Effector memory CD8-positive, alpha-beta T cell (primary cell): ENCODE data around the gene MSX1.

Experiments
- ATAC-seq: fragments of 150-1000 bp; cut with Tn5 transposase; replicated peaks from 2 replicates; pipeline ENCODE4 v1.10.0; 2021; ENCODE audit warnings: mild to moderate bottlenecking, moderate library complexity
- DNase-seq, 3 experiments: peaks; one replicate each; pipeline ENCODE4 v3.0.0; 2021
- H3K27ac Mint-ChIP-seq, 2 donors: one replicate each; pipeline ENCODE4 v1.8.0; 2022; ENCODE audit warnings: mild to moderate bottlenecking in 2 of 2, mixed read lengths in 2 of 2, moderate library complexity in 2 of 2
- H3K27me3 Mint-ChIP-seq, 2 donors: one replicate each; pipeline ENCODE4 v1.8.0; 2022; ENCODE audit warnings: mixed read lengths in 2 of 2
- H3K36me3 Mint-ChIP-seq: one replicate; pipeline ENCODE4 v1.8.0; 2022; ENCODE audit warnings: mild to moderate bottlenecking, moderate library complexity, mixed read lengths; ENCODE audit not compliant: insufficient read depth
- H3K4me1 Mint-ChIP-seq, 2 donors: one replicate each; pipeline ENCODE4 v1.8.0; 2022; ENCODE audit warnings: low read depth in 2 of 2, mixed read lengths in 2 of 2
- H3K4me3 Mint-ChIP-seq, 2 donors: one replicate each; pipeline ENCODE4 v1.8.0; 2022; ENCODE audit warnings: mild to moderate bottlenecking in 2 of 2, mixed read lengths in 2 of 2, moderate library complexity in 2 of 2
- H3K9me3 Mint-ChIP-seq, 2 donors: one replicate each; pipeline ENCODE4 v1.8.0; 2022; ENCODE audit warnings: mixed read lengths in 2 of 2

MSX1 gene

GRCh38 chr4:4872314-4872903 lies 12.9 kb downstream of the MSX1 start:
- no peak overlapping the region for H3K4me3 Mint-ChIP-seq
- no peak for DNase-seq
- H3K36me3 Mint-ChIP-seq = peaks cover 2% of the 10 kb centered on the region
- ATAC-seq = no peak
- no peak overlapping the region for H3K27ac Mint-ChIP-seq
- no peaks in the 10 kb centered on the region for H3K9me3 Mint-ChIP-seq
- H3K4me1 Mint-ChIP-seq = peaks cover 7 to 8% of the 10 kb centered on the region in 2 donors
- H3K27me3 Mint-ChIP-seq = peaks cover 6 to 72% of the 10 kb centered on the region in 2 donors

- Mint-ChIP-seq H3K4me3 (no peak overlapping the region), H3K27ac (no peak overlapping the region), H3K36me3 (peaks cover 2% of the 10 kb centered on the region), H3K4me1 (peaks cover 7 to 8% of the 10 kb centered on the region in 2 donors), H3K9me3 (no peaks in the 10 kb centered on the region), H3K27me3 (peaks cover 14 to 75% of the 10 kb centered on the region in 2 donors)
- DNase-seq (no peak), ATAC-seq (no peak)
Measured at GRCh38 chr4:4873203-4873602, 13.7 kb downstream of the MSX1 start.

GRCh38 chr4:4874254-4874653 lies 14.8 kb downstream of the MSX1 start:
- Mint-ChIP-seq H3K36me3 (peaks cover 2% of the 10 kb centered on the region), H3K4me3 (no peak overlapping the region), H3K4me1 (peaks cover 7 to 8% of the 10 kb centered on the region in 2 donors), H3K9me3 (no peaks in the 10 kb centered on the region), H3K27ac (no peak overlapping the region), H3K27me3 (peaks cover 24 to 71% of the 10 kb centered on the region in 2 donors)
- no peak for ATAC-seq
- no peak for DNase-seq

GRCh38 chr4:4875147-4875546 lies 15.7 kb downstream of the MSX1 start:
- no peak overlapping the region for H3K4me3 Mint-ChIP-seq
- H3K36me3 Mint-ChIP-seq = peaks cover 2% of the 10 kb centered on the region
- no peaks in the 10 kb centered on the region for H3K9me3 Mint-ChIP-seq
- H3K27me3 Mint-ChIP-seq = peaks cover 27 to 62% of the 10 kb centered on the region in 2 donors
- ATAC-seq (no peak), DNase-seq (no peak)
- H3K27ac Mint-ChIP-seq = no peak overlapping the region
- H3K4me1 Mint-ChIP-seq = peaks cover 4% of the 10 kb centered on the region in 2 donors

GRCh38 chr4:4875611-4876010 lies 16.1 kb downstream of the MSX1 start:
- Mint-ChIP-seq H3K4me1 (peaks cover 4% of the 10 kb centered on the region in 2 donors), H3K36me3 (peaks cover 2% of the 10 kb centered on the region)

GRCh38 chr4:4876945-4877661 lies 17.6 kb downstream of the MSX1 start:
- peaks cover 2% of the 10 kb centered on the region for H3K36me3 Mint-ChIP-seq
- no peaks in the 10 kb centered on the region for H3K9me3 Mint-ChIP-seq
- H3K4me3 Mint-ChIP-seq = no peak overlapping the region
- H3K27me3 Mint-ChIP-seq = peaks cover 43 to 61% of the 10 kb centered on the region in 2 donors
- no peak overlapping the region for H3K27ac Mint-ChIP-seq
- no peaks in the 10 kb centered on the region for H3K4me1 Mint-ChIP-seq
- ATAC-seq (no peak), DNase-seq (no peak)

More at GRCh38 chr4:4875611-4876010, 16.1 kb downstream of the MSX1 start:
- Mint-ChIP-seq H3K27ac (no peak overlapping the region), H3K27me3 (peaks cover 29 to 59% of the 10 kb centered on the region in 2 donors), H3K9me3 (no peaks in the 10 kb centered on the region), H3K4me3 (no peak overlapping the region)
- DNase-seq (no peak), ATAC-seq (no peak)

- Mint-ChIP-seq H3K27me3 (peaks cover 41 to 54% of the 10 kb centered on the region in 2 donors), H3K9me3 (no peaks in the 10 kb centered on the region), H3K4me1 (no peaks in the 10 kb centered on the region), H3K27ac (no peak overlapping the region), H3K4me3 (no peak overlapping the region), H3K36me3 (no peaks in the 10 kb centered on the region)
- ATAC-seq (no peak), DNase-seq (no peak)
Measured at GRCh38 chr4:4880492-4880891, 21.0 kb downstream of the MSX1 start.

GRCh38 chr4:4881432-4881831 lies 22.0 kb downstream of the MSX1 start:
- Mint-ChIP-seq H3K4me3 (no peak overlapping the region), H3K9me3 (no peaks in the 10 kb centered on the region), H3K4me1 (no peaks in the 10 kb centered on the region), H3K27me3 (peaks cover 36 to 55% of the 10 kb centered on the region in 2 donors), H3K36me3 (no peaks in the 10 kb centered on the region), H3K27ac (no peak overlapping the region)
- ATAC-seq (no peak), DNase-seq (no peak)

GRCh38 chr4:4884611-4885010 lies 25.1 kb downstream of the MSX1 start:
- H3K27ac Mint-ChIP-seq = no peak overlapping the region
- ATAC-seq (no peak), DNase-seq (no peak)
- H3K4me3 Mint-ChIP-seq = no peak overlapping the region
- H3K9me3 Mint-ChIP-seq = no peaks in the 10 kb centered on the region
- H3K4me1 Mint-ChIP-seq = no peaks in the 10 kb centered on the region
- H3K27me3 Mint-ChIP-seq = peaks cover 34 to 52% of the 10 kb centered on the region in 2 donors
- no peaks in the 10 kb centered on the region for H3K36me3 Mint-ChIP-seq

- Mint-ChIP-seq H3K4me3 (no peak overlapping the region), H3K9me3 (no peaks in the 10 kb centered on the region), H3K27ac (no peak overlapping the region), H3K4me1 (no peaks in the 10 kb centered on the region), H3K27me3 (peaks cover 28 to 57% of the 10 kb centered on the region in 2 donors), H3K36me3 (no peaks in the 10 kb centered on the region)
- DNase-seq = no peak
- ATAC-seq = no peak
Measured at GRCh38 chr4:4887426-4887825, 28.0 kb downstream of the MSX1 start.

- no peaks in the 10 kb centered on the region for H3K36me3 Mint-ChIP-seq
- no peaks in the 10 kb centered on the region for H3K9me3 Mint-ChIP-seq
- no peak overlapping the region for H3K27ac Mint-ChIP-seq
- H3K4me1 Mint-ChIP-seq = no peaks in the 10 kb centered on the region
- ATAC-seq (no peak), DNase-seq (no peak)
- peaks cover 29 to 57% of the 10 kb centered on the region in 2 donors for H3K27me3 Mint-ChIP-seq
- H3K4me3 Mint-ChIP-seq = no peak overlapping the region
Measured at GRCh38 chr4:4888695-4889094, 29.2 kb downstream of the MSX1 start.

- H3K27ac Mint-ChIP-seq = no peak overlapping the region
- DNase-seq = no peak
Measured at GRCh38 chr4:4889781-4890180, 30.3 kb downstream of the MSX1 start.

GRCh38 chr4:4890574-4891255 lies 31.2 kb downstream of the MSX1 start:
- Mint-ChIP-seq H3K27ac (no peak overlapping the region), H3K4me3 (no peak overlapping the region), H3K4me1 (no peaks in the 10 kb centered on the region), H3K27me3 (peaks cover 29 to 73% of the 10 kb centered on the region in 2 donors), H3K36me3 (no peaks in the 10 kb centered on the region), H3K9me3 (no peaks in the 10 kb centered on the region)
- no peak for ATAC-seq
- no peak for DNase-seq

More at GRCh38 chr4:4889781-4890180, 30.3 kb downstream of the MSX1 start:
- no peak for ATAC-seq
- H3K4me3 Mint-ChIP-seq = no peak overlapping the region
- H3K4me1 Mint-ChIP-seq = no peaks in the 10 kb centered on the region
- peaks cover 29 to 66% of the 10 kb centered on the region in 2 donors for H3K27me3 Mint-ChIP-seq
- no peaks in the 10 kb centered on the region for H3K36me3 Mint-ChIP-seq
- H3K9me3 Mint-ChIP-seq = no peaks in the 10 kb centered on the region

GRCh38 chr4:4893721-4894120 lies 34.3 kb downstream of the MSX1 start:
- H3K4me3 Mint-ChIP-seq = no peak overlapping the region
- H3K9me3 Mint-ChIP-seq = no peaks in the 10 kb centered on the region
- H3K4me1 Mint-ChIP-seq = no peaks in the 10 kb centered on the region
- DNase-seq (no peak), ATAC-seq (no peak)
- H3K27ac Mint-ChIP-seq = no peak overlapping the region
- H3K36me3 Mint-ChIP-seq = no peaks in the 10 kb centered on the region
- H3K27me3 Mint-ChIP-seq = peaks cover 18 to 57% of the 10 kb centered on the region in 2 donors
